Transverse colon (tissue), 4 donors: Measurements from ENCODE around the gene ZNF335. TPM values are rescaled to one million over a fixed set of nuclear protein-coding genes. Genes with fewer than 3 reads are reported as not detected.
"Not testable (repeated sequence)": the region's sequence is repeated elsewhere in the genome, so short reads cannot be mapped to it uniquely, and the experiment has no call there.

Source experiments
- DNase-seq: peaks from one replicate; pipeline ENCODE4 v3.0.0-alpha.2; 2019
- H3K27ac ChIP-seq, 4 donors: fragments of 200-600 bp; sonication (generic); 2 replicates each; pipeline ENCODE4 v1.5.1; 2016 to 2018; ENCODE audit warnings: inconsistent platforms in 4 of 4
- H3K27me3 ChIP-seq: fragments of 200-600 bp; sonication (generic); 2 replicates; pipeline ENCODE4 v1.5.1; 2017; ENCODE audit warnings: inconsistent platforms
- H3K36me3 ChIP-seq, 4 donors: fragments of 200-600 bp; sonication (generic); 2 replicates each; pipeline ENCODE4 v1.5.1; 2017 to 2019; ENCODE audit warnings: inconsistent platforms in 4 of 4
- H3K4me1 ChIP-seq, 4 donors: fragments of 200-600 bp; sonication (generic); 2 replicates each; pipeline ENCODE4 v1.5.1; 2017 to 2020; ENCODE audit warnings: inconsistent platforms in 4 of 4
- H3K4me3 ChIP-seq, 4 donors: fragments of 200-600 bp; sonication (generic); 1 replicate in 1 of 4; 2 replicates in 3 of 4; pipeline versions ENCODE4 v1.5.1 to v1.6.1; 2017 to 2019; ENCODE audit warnings: inconsistent platforms in 4 of 4
- H3K9me3 ChIP-seq, 2 donors: fragments of 200-600 bp; sonication (generic); 2 replicates each; pipeline ENCODE4 v1.5.1; 2017 to 2019; ENCODE audit warnings: inconsistent platforms in 2 of 2
- EP300 ChIP-seq: sonication (generic); formaldehyde crosslinking; IDR thresholded peaks from one replicate; pipeline ENCODE4 v1.6.1; 2017; ENCODE audit warnings: antibody characterized with exemption, low read depth
- POLR2A ChIP-seq: fragments of 450-650 bp; IDR thresholded peaks from one replicate; pipeline ENCODE4 v1.6.1; 2016; ENCODE audit warnings: antibody characterized with exemption, mild to moderate bottlenecking, moderate library complexity
- POLR2AphosphoS5 ChIP-seq, 3 donors: sonication (generic); formaldehyde crosslinking; IDR thresholded peaks; one replicate each; pipeline ENCODE4 v1.6.1; 2016; ENCODE audit warnings: antibody characterized with exemption in 3 of 3
- WGBS, 2 donors: methylation state at CpG; one replicate each; pipeline ENCODE4 v1.1.5; 2018; ENCODE audit warnings: low coverage in 1 of 2; 5-methylcytosine and 5-hydroxymethylcytosine counted together
- in situ Hi-C, 4 donors: fragments of 200-750 bp; cut with MboI; loops; one replicate each; pipeline versions ENCODE4 v1.15.0 to v1.15.1; 2017; ENCODE audit warnings: low sequenced_read_pairs in 3 of 4, low pct_ligation_motif_present in 1 of 4, low pct_unique_long_range_greater_than_20kb in 1 of 4
- intact Hi-C: fragments of 100-400 bp; cut with DNase I; formaldehyde crosslinking; loops from one replicate; pipeline ENCODE4 v1.15.1; 2023; ENCODE audit warnings: low total_unique reads
- total RNA-seq, 4 donors: library from RNA; depleted of rRNA; stranded (reverse); fragments of >200 nt; gene quantifications; one replicate each; pipeline ENCODE4 v1.1.0, GENCODE V29; 2016
- TF ChIP-seq, protein P1 (sequence below), 5 experiments: fragments of 200-600 bp in 3 of 5; fragments of 450-650 bp in 2 of 5; sonication (generic) in 3 of 5; IDR thresholded peaks; 1 replicate in 2 of 5; 2 replicates in 3 of 5; pipeline ENCODE4 v1.5.1; 2016 to 2017; ENCODE audit warnings: antibody characterized with exemption in 5 of 5, inconsistent platforms in 3 of 5, mild to moderate bottlenecking in 2 of 5, moderate library complexity in 1 of 5

ZNF335 gene
- total RNA-seq, 4 donors from 2014 or later = 27.0 to 80.0 (median 32.4) TPM

DNA sequence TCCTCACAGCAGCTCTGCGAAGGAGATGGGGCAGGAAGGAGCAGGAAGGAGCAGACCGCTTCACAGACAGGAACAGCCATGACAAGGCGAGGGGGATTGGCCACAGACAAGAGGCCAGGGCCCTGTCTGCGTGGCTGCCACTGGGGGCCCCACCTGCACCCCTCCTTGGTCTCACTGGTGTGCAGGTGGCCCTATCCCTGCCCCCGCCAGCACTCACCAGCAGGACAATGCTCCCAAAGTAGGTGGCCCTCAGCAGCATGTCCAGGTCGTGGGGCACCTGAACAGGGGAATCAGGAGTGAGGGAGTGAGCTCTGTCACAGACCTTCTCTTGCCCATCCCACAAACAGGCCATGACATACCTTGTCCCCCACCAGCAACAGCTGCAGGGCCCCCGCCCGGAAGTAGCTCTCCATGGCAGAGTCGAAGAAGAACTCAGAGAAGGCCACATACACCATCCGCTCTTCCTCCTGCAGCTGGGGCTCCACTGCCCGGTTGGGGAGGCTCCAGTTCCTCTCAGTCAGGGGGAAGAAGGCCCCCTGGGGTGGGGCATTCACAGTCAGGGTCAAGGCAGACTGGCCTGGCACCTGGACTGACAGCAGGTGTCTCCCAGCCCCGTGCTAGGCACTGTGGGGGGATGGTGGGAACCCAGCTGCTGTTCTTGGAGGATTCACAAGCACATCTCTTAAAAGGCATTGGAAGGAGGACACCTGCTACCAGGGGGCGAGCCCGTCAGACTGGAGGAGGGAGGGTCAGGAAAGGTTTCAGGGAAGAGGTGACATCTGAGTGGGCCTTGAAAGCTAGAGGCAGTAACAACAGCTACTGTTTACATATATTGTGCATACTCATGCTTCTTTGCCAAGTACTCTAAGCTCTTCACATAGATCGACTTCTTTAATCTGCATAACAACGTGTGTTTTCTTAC is 67.2 kb downstream of the ZNF335 start:
- Histone ChIP-seq H3K36me3 (no peaks in the 10 kb centered on the region), H3K9me3 (no peaks in the 10 kb centered on the region), H3K27ac (no peak overlapping the region), H3K4me1 (no peaks in the 10 kb centered on the region), H3K27me3 (no peaks in the 10 kb centered on the region), H3K4me3 (no peak overlapping the region)
- no peak for DNase-seq
- in situ Hi-C loops = no loop called here
- TF ChIP-seq POLR2AphosphoS5 (IDR thresholded peaks at IDR 0.05) (no peak), EP300 (no peak), POLR2A (no peak)
- TF ChIP-seq, protein P1, sequence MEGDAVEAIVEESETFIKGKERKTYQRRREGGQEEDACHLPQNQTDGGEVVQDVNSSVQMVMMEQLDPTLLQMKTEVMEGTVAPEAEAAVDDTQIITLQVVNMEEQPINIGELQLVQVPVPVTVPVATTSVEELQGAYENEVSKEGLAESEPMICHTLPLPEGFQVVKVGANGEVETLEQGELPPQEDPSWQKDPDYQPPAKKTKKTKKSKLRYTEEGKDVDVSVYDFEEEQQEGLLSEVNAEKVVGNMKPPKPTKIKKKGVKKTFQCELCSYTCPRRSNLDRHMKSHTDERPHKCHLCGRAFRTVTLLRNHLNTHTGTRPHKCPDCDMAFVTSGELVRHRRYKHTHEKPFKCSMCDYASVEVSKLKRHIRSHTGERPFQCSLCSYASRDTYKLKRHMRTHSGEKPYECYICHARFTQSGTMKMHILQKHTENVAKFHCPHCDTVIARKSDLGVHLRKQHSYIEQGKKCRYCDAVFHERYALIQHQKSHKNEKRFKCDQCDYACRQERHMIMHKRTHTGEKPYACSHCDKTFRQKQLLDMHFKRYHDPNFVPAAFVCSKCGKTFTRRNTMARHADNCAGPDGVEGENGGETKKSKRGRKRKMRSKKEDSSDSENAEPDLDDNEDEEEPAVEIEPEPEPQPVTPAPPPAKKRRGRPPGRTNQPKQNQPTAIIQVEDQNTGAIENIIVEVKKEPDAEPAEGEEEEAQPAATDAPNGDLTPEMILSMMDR (IDR thresholded peaks at IDR 0.05) = no peak
- intact Hi-C loops = no loop called here
- WGBS, 2 donors = 84 to 86% methylated on average over 6 to 16 of the region's 16 CpGs

DNA sequence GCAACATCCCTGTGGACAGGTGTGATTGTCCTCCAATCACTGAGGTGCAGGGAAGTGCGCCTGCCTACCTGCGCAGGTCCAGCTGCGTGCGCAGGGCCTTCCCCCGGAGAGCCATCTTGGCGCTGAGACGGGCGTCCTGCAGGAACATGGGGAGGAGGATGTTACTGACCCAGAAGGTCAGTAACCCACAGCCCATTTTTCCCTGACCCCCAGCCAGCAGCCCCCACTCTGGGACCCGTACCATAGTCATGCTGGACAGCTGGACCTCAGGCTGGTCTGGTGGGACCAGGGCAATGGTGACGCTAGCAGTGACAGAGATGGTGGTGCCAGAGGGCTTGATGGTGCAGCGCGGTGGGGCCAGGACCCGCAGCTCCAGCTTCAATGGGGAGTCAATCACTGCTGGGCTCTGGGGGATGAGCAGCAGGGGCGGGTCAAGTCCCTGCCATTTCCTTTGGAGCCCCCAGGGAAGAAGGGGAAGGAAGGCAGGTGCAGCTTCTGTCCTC is 69.8 kb downstream of the ZNF335 start:
- no peaks in the 10 kb centered on the region for H3K27me3 ChIP-seq
- 90% methylated on average over 14 of the region's 14 CpGs; no CpG with 5 or more reads in 1 of the 2 donors for WGBS, 2 donors
- H3K4me3 ChIP-seq = no peak overlapping the region
- H3K27ac ChIP-seq = no peak overlapping the region
- no peaks in the 10 kb centered on the region for H3K9me3 ChIP-seq
- intact Hi-C loops (no loop called here), in situ Hi-C loops (no loop called here)
- no peak for DNase-seq
- H3K36me3 ChIP-seq = peaks cover 0 to 11% (median under 1%) of the 10 kb centered on the region in 4 donors
- TF ChIP-seq, protein P1 (IDR thresholded peaks at IDR 0.05) = no peak
- TF ChIP-seq EP300 = no peak
- TF ChIP-seq POLR2AphosphoS5 (IDR thresholded peaks at IDR 0.05) = no peak
- TF ChIP-seq POLR2A = no peak
- no peaks in the 10 kb centered on the region for H3K4me1 ChIP-seq

- H3K4me1 ChIP-seq, H3K27ac ChIP-seq, intact Hi-C loops, H3K4me3 ChIP-seq, DNase-seq, in situ Hi-C loops, H3K9me3 ChIP-seq, H3K27me3 ChIP-seq: not testable (repeated sequence)
- H3K36me3 ChIP-seq = peaks cover 0 to 18% (median 4%) of the 10 kb centered on the region in 4 donors
- 91 to 94% methylated on average over 5 to 6 of the region's 6 CpGs for WGBS, 2 donors
Observed at GRCh38 chr20:45901332-45901731, 70.7 kb downstream of the ZNF335 start.

DNA sequence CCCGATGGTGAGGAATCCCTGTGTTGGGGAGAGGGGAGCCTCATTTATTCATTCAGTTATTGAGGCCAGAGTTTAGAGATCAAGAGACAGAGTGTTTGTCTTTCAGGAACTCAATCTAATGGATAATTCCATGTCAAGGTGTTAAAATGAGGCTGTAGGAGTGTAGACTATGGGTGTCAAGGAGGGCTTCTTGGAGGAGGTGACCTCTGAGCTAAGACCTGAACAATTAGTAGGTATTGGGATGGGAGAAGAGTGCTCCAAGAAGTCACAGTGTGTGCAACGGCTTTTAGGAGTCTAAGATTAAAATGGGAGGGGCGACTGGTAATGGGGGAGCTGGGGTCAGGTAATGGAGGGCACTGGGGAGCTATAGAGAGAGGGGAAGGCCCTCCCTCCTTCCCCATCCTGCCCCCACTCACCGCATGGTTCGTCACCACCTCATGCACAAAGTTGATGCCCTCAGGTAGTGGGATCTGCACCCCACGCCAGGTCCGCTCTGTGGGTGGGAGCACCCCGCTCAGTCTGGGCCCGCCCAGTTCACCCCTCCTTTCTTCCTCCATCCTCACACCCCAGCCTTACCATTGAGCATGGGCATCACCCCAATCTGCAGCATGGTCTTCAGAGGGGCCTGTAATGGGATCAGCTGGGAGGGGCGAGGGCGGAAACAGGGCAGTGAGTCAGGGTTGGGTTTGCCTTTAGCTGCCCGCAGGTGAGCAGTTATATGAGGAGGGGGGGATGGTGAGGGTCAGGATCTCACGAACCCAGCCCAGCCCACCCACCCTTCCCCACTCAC is 72.8 kb downstream of the ZNF335 start:
- in situ Hi-C loops = no loop called here
- no peak for TF ChIP-seq EP300
- TF ChIP-seq POLR2AphosphoS5 (IDR thresholded peaks at IDR 0.05) = no peak
- no peak for TF ChIP-seq POLR2A
- TF ChIP-seq, protein P1 (IDR thresholded peaks at IDR 0.05) = no peak
- Histone ChIP-seq H3K27ac (no peak overlapping the region), H3K4me3 (no peak overlapping the region), H3K4me1 (no peaks in the 10 kb centered on the region), H3K9me3 (no peaks in the 10 kb centered on the region), H3K27me3 (no peaks in the 10 kb centered on the region), H3K36me3 (peaks cover 0 to 33% (median 6%) of the 10 kb centered on the region in 4 donors)
- intact Hi-C loops = loop anchor here (10.0 kb wide), 1 partner anchor 104 kb away; the partner anchor contains the start of genes DNTTIP1 and WFDC3
- no peak for DNase-seq
- WGBS, 2 donors = 79 to 87% methylated on average over 3 to 13 of the region's 13 CpGs

Other genes with a start within 250 kb of the ZNF335 start
- not detected for gene SPINT4, start 249.9 kb downstream of the ZNF335 start, total RNA-seq
- 10 to 100 TPM in 1 of 4 donors, 1 to 10 TPM in 3; 1.7 to 14.9 (median 2.6) TPM for gene WFDC3, start 180.3 kb downstream of the ZNF335 start, total RNA-seq
- gene DNTTIP1, start 180.2 kb downstream of the ZNF335 start, total RNA-seq = 100 to 1,000 TPM in 1 of 4 donors, 10 to 100 TPM in 3; 14.9 to 210 (median 37.0) TPM
- gene UBE2C, start 159.6 kb downstream of the ZNF335 start, total RNA-seq = 10 to 100 TPM in 1 of 4 donors, 1 to 10 TPM in 3; 2.7 to 27.1 (median 6.9) TPM
- gene TNNC2, start 144.9 kb downstream of the ZNF335 start, total RNA-seq = 10 to 100 TPM in 1 of 4 donors, 1 to 10 TPM in 2, not detected in 1; 3.5 to 36.3 (median 4.6) TPM
- 100 to 1,000 TPM in 1 of 4 donors, 10 to 100 TPM in 3; 36.7 to 222 (median 63.0) TPM for gene SNX21, start 138.4 kb downstream of the ZNF335 start, total RNA-seq
- gene ACOT8, start 114.8 kb downstream of the ZNF335 start, total RNA-seq = 100 to 1,000 TPM in 1 of 4 donors, 10 to 100 TPM in 3; 84.6 to 108 (median 99.7) TPM
- 1 to 10 TPM; 2.2 to 8.3 (median 5.7) TPM for gene ZSWIM3, start 114.6 kb downstream of the ZNF335 start, total RNA-seq
- 10 to 100 TPM; 11.0 to 82.6 (median 16.0) TPM for gene ZSWIM1, start 91.0 kb downstream of the ZNF335 start, total RNA-seq
- gene SPATA25, start 84.6 kb downstream of the ZNF335 start, total RNA-seq = 100 to 1,000 TPM in 1 of 4 donors, 1 to 10 TPM in 3; 3.7 to 103 (median 6.0) TPM
- 10 to 100 TPM; 14.7 to 30.4 (median 18.1) TPM for gene NEURL2, start 81.0 kb downstream of the ZNF335 start, total RNA-seq
- 100 to 1,000 TPM; 197 to 971 (median 466) TPM for gene CTSA, start 80.9 kb downstream of the ZNF335 start, total RNA-seq
- gene PLTP, start 60.0 kb downstream of the ZNF335 start, total RNA-seq = 10 to 100 TPM; 17.7 to 79.9 (median 59.9) TPM
- gene PCIF1, start 37.5 kb downstream of the ZNF335 start, total RNA-seq = 10 to 100 TPM; 23.5 to 52.0 (median 32.0) TPM
- 1 to 10 TPM in 1 of 4 donors, not detected in 3; 3.8 TPM for gene MMP9, start 36.7 kb upstream of the ZNF335 start, total RNA-seq
- gene SLC12A5, start 57.0 kb upstream of the ZNF335 start, total RNA-seq = not detected
- 10 to 100 TPM; 18.3 to 97.3 (median 27.3) TPM for gene NCOA5, start 117.8 kb upstream of the ZNF335 start, total RNA-seq
- 10 to 100 TPM in 1 of 4 donors, 1 to 10 TPM in 3; 2.5 to 11.6 (median 3.5) TPM for gene CD40, start 146.1 kb upstream of the ZNF335 start, total RNA-seq